ENCODE measurements around the gene CA9.

CA9 gene

DNA sequence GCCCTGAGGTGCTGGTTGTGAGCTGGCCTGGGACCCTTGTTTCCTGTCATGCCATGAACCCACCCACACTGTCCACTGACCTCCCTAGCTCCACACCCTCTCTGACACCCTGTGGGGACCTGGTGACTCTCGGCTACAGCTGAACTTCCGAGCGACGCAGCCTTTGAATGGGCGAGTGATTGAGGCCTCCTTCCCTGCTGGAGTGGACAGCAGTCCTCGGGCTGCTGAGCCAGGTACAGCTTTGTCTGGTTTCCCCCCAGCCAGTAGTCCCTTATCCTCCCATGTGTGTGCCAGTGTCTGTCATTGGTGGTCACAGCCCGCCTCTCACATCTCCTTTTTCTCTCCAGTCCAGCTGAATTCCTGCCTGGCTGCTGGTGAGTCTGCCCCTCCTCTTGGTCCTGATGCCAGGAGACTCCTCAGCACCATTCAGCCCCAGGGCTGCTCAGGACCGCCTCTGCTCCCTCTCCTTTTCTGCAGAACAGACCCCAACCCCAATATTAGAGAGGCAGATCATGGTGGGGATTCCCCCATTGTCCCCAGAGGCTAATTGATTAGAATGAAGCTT, 6.1 kb downstream of the CA9 start:
- no peak for DNase-seq

DNA sequence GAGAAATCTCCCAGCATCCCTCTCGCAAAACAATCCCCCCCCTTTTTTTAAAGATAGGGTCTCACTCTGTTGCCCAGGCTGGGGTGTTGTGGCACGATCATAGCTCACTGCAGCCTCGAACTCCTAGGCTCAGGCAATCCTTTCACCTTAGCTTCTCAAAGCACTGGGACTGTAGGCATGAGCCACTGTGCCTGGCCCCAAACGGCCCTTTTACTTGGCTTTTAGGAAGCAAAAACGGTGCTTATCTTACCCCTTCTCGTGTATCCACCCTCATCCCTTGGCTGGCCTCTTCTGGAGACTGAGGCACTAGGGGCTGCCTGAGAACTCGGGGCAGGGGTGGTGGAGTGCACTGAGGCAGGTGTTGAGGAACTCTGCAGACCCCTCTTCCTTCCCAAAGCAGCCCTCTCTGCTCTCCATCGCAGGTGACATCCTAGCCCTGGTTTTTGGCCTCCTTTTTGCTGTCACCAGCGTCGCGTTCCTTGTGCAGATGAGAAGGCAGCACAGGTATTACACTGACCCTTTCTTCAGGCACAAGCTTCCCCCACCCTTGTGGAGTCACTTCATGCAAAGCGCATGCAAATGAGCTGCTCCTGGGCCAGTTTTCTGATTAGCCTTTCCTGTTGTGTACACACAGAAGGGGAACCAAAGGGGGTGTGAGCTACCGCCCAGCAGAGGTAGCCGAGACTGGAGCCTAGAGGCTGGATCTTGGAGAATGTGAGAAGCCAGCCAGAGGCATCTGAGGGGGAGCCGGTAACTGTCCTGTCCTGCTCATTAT, 6.8 kb downstream of the CA9 start:
- DNase-seq: no peak

DNA sequence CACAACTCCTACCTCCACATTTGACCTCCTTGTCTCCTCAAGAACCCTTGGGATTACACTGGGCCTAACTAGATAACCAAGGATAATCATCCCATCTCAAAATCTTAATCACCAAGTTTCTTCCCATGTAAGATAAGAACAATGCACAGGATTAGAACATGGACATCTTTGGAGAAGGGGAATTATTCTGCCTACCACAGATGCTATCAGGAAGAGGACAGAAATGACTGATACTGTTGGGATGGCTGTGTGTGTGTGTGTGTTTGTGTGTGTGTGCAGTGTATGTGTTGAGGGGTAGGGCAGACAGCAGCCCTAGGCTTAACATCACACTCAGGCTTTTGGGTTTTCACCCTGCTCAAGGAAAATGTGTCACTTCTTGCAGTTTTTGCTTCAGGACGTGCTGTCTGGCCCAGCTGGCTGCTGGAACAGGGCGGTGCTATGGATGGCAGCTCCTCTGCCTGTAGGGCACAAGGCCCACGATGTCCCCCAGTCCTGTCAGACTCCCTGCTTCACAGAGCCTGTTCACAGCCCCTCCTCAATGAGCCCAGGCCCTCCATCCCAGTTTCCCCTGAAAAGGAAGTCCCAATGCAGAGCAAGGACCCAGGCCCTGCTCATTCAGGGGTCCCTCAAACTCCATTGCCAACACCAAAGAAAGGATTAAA, 7.7 kb downstream of the CA9 start:
- no peak for DNase-seq

DNA sequence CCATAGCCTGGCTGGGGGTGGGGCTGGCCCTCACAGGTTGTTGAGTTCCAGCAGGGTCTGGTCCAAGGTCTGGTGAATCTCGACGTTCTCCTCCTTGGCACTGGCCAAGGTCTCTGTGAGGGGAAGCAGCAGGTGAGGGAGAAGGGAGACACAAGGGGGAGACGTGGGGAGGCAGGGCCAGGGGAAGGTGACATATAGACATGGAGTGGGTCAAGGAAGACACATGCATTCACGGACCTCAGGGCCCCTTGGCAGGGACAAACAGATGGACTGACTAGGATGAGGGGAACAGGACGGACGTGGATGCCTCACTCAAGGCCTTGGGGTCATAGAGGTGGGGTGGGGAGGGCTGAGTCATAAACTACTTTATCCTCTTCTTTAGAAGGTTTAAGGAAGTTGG, 8.3 kb downstream of the CA9 start:
- DNase-seq: no peak

DNA sequence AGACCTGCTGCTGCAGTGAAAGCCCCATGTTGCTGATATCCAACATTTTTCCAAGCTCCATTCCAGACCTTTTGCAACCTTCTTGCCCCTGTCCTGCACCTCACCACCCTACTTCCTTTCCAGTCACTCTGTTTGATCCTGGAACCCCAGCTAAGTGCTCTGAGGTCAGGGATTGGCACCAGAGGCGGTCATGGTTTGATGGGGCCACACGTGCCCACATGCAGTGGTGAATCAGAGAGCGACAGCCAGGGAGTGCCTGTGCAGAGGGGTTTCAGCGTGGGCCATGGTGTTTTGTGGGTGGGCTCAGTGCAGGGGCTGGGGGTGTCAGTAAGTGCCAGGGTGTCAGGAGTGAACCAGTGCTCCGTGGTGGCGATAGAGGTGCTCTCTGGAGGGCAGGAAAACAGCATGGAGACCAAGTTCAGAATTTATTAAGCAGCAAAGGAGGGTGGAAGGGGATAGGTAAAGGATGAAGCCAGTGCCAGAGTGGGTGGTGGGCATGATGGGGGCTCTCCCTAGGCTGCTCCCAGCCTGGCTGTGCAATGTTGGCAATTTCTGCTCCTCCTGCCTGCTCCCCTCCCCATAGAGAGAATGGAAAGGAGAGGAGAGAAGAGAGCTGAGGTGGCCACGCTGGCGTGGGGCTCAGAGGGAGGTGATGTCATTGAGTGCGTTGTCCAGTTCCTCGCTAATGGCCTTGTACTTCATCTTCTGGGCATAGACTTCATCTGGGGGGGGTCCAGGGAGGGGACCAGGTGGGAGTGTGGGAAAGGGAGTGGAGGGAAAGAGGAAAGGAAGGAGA, 9.0 kb downstream of the CA9 start:
- peak; percentile 76 for DNase-seq

DNA sequence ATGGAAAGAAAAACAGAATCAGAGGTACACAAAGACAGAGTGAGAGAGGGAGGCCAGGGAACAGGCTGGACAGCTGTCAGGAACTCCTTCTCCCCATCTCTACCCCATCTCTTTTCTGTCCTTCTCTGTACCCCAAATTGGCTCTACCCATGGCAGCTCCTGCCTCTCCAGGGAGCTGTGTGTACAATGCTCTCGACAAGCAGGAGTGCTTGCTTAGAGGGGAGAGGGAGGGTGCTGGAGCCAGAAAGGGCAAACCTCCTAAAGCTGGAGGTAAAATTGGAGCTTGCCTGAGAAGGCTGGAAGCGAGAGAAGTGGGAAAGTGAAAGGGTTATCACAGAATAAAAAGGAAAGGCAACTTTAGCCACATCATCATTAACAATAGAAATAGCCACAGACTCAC, 9.6 kb downstream of the CA9 start:
- peak; percentile 84 for DNase-seq

DNA sequence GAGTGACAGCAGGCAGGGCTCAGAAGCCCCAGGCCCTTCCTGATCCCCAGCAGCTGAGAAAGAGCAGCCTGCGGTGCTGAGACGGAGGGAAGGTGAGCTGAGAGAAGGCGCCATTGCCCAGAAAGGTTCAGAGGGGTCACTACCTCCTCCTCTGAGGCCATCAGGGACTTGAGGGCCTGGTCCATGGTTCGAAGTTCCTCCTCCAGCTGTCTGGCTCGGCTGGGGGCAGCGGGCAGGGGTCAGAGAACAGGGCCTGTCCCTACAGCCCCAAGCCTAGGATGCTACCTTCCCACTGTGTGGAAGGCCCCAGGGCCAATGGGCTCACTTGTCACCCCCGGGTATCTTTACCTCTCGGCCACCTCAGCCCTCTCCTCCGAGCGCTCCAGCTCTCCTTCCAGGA, 11.2 kb downstream of the CA9 start:
- no peak for DNase-seq

DNA sequence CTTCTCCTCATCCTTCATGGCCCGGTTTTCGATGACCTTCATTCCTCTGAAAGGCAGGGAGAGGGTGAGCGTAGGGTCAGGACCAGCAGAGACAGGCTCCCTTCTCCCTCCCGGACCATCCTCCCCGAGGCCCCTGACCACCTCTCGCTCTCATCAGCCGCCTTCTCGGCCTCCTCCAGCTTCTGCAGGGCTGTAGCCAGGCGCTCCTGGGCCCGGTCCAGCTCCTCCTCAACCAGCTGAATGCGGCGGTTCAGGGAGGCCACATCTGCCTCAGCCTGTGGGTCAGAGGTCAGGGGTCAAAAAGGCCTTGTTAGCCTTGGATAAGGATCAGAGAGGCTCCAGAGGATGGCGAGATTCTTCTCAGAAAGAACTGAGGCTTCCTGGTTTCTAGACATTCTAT, 11.8 kb downstream of the CA9 start:
- no peak for DNase-seq

DNA sequence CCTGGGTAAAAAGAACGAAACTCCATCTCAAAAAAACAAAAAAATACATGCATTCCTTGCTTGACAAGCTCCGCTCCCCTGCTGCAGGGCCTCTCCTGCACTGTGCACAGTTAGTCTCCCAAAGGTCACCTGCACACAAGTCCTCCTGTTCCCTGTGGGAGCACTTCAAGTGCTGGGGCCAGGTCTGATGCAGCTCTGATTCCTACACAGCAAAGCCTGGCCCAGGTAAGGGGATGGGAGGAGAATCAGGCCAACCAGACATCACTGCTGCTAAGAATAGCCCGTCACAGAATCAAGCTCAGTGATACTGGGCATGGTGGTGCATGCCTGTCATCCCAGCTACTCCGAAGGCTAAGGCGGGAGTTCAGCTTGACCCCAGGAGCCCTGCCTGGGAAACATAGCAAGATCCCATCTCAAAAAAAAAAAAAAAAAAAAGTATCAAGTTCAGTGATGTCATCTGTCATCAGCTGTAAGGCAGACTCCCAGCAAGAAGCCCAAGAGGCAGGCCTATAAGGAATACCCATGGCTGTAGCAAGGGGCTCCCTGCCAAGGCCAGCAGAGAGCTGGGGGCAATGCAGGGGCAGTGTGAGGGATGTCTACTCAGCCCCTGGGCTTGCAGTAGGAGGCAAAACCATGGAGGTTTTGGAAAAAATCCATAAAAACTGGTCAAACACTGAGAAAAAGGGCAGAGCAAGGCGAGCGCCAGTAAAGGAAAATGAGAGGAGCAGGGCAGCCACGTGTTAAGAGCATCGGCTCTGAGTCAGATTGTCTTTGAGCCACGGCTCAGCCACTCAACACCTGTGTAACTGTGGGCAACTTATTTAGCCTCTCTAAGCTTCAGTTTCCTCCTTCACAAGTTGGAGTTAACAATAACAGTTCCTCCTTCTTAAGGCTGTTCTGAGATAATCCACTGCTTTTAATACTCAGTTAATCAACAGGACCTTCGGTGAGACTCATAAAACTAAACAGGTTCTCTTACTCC, 12.8 kb downstream of the CA9 start:
- DNase-seq: no peak

DNA sequence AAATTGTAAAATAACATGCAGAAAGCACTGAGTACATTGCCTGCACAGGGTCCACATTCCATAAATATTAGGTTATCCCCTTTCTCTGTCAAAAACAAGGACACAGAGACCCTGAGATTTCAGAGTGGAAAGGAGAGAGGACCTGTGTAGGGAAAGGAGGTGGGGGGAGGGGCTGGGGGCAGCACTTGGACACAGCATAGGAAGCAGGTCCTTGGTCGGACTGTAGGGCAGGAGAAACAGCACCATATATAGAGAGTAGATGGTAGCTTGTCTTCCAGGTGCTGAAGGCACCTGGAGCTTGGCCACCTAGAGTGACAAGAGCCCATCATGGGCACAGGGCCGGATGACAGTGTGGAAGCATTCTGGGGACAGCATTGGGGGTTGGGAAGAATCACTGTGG, 13.6 kb downstream of the CA9 start:
- no peak for DNase-seq

DNA sequence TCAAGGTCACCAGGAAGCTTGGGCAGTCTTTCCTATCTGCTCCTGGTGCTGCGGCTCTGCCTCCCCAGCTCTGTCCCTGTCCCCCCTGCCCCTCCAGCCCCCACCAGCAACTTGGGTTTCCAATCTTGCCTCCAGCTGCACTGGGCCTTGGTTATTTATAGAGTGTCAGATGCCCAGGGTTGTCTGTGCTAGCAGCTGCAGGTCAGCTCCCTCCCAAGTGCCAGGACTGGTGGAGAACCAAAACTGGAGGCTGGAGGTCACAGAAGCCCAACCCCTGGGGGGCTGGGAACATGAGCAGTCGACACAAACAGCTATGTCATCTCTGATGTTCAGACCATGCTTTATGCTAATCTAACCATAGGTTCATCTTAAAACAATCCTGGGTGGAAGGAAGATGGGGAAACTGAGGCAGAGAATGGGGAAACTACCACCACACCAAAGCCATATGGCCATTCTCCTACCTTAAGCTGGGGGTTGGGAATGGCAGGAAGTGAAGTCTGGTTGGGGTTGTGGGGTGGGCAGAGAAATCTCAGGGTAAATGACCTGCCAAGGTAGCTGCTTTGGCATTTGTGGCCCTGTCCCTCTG, 14.3 kb downstream of the CA9 start:
- no peak for DNase-seq

DNA sequence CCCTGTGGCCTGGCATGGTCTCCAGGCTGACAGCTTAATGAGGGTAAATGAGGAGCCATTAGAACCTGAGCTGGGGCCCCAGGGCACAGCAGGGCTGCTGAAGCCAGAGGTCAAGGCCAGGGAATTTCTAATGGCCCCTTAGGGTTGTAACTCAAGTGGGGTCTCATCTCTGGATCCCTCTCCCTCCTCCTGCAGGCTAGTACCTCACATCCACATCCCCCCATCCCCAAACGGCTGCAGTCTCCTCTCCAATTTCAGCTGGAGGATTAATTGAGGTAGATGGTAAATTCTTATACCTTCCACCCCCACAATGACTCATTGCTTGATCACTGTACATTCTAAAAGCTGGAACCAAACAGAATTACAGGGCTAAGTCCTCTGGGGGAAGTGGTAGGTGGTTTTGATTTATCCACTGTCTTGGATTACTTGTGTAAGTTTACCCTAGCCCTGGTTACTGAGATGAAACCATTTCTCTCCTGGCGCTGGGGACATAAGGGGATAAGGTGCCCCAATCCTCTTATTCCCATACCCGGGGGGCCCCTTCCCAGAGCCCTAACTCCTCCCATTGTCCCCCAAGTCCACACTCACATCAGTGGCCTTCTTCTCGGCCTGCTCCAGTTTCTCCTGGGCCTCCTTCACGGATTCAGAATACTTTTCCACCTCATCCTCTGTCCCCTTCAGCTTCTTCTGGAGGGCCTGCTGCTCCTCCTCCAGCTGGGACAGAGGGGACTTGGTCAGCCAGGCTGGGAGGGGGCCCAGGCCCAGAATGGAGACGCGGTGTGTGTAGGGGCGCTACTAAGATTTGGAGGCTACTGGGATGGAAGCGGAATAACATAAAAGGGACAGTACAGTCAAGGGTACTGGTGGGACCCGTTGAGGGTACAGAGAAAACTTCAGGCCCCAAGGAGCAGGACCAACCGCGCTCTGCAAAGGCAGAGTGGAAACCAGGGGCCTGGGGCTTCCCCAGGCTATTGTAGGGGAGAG, 15.1 kb downstream of the CA9 start:
- no peak for DNase-seq

DNA sequence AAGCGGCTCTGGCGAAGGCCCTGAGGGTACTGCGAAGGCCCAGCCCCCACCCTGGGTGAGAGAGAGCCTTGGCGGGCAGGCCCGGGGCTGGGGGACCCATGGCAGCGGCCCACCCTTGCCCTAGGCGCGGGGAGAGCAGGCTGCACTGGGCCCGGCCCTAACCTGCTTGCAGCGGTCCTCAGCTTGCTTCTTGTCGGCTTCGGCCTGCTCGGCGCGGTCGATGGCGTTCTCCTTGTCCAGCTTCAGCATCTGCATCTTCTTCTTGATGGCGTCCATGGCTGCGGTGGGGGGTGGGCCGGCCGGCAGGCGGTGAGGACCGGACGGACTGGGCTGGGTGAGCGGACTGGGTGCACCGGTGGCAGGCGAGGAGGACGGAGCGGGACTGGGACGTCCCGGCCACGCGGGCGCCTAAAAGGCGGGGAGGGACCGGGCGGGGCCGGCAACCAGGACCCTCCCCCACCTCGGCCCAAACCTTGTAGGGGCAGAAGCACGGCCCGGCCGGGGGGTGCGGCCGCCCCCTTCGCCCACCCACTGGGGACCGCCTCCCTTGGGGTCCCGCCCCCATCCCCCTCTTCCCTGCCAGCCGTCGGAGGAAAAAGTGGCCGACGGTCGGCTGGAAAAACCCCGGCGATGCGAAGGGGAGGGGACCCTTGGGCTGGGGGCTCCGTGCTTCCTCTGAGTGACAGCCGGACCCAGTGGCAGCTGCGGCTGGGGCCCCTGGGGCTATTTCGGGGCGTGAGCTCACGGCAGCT, 16.0 kb downstream of the CA9 start, which contains the start of gene TPM2:
Gene TPM2 (minus strand): TSS at position 384 of the 752 bp plus-strand sequence. CDS start 108 bp downstream, at position 276.
- DNase-seq: no peak

DNA sequence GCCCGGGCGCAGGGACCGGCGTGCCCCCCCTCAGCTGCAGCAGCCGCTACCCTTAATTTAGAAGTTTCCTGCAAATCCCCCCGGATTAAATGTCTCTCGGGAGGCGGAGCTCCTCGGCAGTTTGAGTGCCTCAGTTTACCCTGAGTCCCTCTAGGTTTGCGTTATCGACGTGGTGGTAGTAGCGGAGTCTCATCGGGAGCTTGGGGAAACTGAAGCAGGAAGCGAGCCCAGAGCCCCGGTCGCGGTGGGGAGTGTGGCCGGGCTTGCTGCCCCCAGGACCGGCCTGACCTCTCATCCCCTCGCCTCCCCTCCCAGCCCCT, 16.5 kb downstream of the CA9 start:
- DNase-seq: no peak

DNA sequence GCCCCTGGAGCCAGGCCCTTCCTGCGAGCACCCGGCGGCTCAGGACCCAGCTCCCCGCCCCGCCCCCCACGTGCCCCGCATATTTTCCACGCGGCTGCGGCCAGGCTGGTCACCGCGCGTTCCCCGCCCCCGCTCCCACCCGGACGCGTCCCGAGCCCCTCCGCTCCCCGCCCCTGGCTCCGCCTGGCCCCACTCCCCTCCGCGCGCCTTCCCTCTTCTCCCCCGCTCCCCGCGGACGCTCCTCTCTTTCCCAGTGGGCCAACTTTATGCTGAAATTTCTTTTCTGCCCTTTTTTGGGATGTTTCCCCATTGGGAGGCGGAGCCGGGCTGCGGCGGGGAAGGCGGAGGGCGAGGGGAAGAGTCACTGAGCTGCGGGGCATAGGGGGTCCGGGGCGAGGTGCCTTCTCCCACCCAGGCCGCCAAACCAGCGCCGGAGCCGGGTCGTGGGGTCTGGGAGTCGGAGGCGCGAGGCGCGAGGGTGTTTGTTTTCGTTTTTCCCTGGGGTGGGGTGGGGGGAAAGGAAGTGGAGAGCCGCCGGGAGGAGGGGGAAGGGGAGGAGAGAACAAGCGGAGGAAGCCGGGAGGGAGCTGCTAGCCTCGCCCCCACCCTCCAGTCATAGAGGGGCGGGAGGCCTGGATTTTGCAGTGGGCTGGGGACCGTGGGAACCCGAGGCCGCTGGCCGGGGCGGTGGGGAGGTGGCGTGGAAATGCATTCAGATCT, 17.0 kb downstream of the CA9 start:
- DNase-seq: peak; percentile 28

DNA sequence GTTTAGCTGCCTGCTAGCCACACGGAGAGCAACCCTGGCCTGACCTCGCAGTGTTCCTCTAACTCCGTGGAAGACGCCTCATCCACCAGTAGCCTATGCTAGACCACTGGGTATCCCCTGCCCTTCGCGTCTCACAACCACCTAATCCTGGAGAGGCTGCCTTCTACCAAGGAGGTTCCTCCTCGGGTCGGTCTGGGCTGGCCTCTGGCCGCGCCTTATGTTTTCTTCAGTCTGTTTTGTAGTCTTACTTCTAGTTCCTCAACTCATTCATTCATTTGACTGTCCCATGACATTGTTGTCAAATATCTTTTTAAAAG, 17.6 kb downstream of the CA9 start:
- DNase-seq: no peak

DNA sequence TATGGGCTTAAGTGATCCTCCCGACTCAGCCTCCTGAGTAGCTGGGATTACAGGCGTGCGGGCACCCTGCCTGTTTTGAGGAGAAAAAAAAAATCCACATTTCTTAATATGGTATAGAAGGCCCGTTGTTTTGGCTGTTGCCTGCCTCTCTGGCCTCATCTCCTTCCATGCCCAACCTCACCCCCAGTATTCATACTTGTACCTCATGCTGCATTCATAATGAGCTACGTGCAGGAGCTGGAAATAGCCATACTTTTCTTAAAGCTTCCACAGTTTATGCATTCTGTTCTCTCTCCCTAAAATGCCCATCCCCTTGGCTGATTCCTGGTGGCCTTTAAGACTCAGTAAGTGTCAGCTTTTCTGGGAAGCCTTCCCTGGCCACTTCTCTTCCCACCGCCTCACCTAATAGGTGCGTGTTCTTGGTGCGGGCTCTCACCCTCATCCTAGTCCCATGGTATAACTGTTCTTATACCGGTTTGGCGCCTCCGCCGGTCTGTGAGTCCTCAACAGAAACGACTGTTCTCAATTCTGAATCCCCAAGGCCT, 18.1 kb downstream of the CA9 start:
- DNase-seq: no peak

DNA sequence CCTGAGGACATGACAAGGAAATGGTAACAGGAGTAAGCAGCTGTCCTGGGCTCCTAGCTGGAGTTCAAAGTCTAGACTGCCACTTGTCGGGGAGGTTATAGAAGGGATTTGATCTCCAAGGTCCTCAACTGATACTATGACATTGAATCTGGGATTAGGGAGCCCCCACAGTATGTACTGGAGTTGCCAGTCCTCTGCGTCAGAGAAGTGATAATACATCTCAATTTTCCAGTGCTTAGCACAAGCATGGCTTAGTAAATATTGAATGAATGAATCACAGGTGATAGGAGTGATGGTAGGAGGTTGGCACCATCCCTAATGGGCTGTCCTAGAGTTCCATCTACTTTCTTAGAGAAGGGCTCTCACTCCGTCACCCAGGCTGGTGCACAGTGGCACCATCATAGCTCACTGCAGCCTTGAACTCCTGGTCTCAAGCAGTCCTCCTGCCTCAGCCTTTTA, 22.2 kb downstream of the CA9 start:
- no peak for DNase-seq

Measured in NCI-H1092 treated with DMSO at 0.1 percent for 48 hours (cell line).